Measurements from ENCODE around the gene CD37. TPM values are rescaled to one million over a fixed set of nuclear protein-coding genes. Genes with fewer than 3 reads are reported as not detected.

CD37 gene
- total and polyA plus RNA-seq, 2 donors (not counting 1 experiment from before 2014, with no cell fraction given): 1,998 to 2,188 TPM

- ATAC-seq (ENCODE audit: low read depth) (no peak), DNase-seq (no peak)
- no peak overlapping the region for H3K27ac ChIP-seq (ENCODE audit: low read length in 2 of 2)
- H3K4me3 ChIP-seq (ENCODE audit: control extremely low read depth in 1 of 5, extremely low read depth in 1 of 5, insufficient read depth in 1 of 5, low read depth in 2 of 5, low read length in 4 of 5): no peak overlapping the region
- H4K20me1 ChIP-seq (ENCODE audit: control insufficient read depth, insufficient read depth, low read length, poor library complexity, severe bottlenecking): no peaks in the 10 kb centered on the region
- WGBS (ENCODE audit: insufficient coverage): no CpG with 5 or more reads among the region's 1 CpG
- H3K27ac Mint-ChIP-seq: no peak overlapping the region
- no peaks in the 10 kb centered on the region for H3K27me3 ChIP-seq (replicated peaks in 1 of 4; ENCODE audit: control extremely low read depth in 1 of 4, control insufficient read depth in 3 of 4, insufficient read depth in 4 of 4, low read length in 3 of 4)
- peaks cover 3% of the 10 kb centered on the region for H3K9me3 Mint-ChIP-seq (ENCODE audit: insufficient read depth)
- H3K9ac ChIP-seq (ENCODE audit: low read length): no peak overlapping the region
- peaks cover 5 to 18% (median 8%) of the 10 kb centered on the region in 3 donors for H3K9me3 ChIP-seq (ENCODE audit: control extremely low read depth in 1 of 3, control insufficient read depth in 2 of 3, insufficient read depth in 1 of 3, low read length in 2 of 3)
- H2AFZ ChIP-seq (ENCODE audit: insufficient read depth, low read depth, low read length, poor library complexity, severe bottlenecking): no peak overlapping the region
- TF ChIP-seq EZH2 (IDR thresholded peaks at IDR 0.05; ENCODE audit: borderline replicate concordance, insufficient read depth, low read depth, low read length, poor library complexity, severe bottlenecking): no peak
- no peak for TF ChIP-seq CTCF (IDR thresholded peaks at IDR 0.05)
- no peak overlapping the region for H3K4me2 ChIP-seq (replicated peaks; ENCODE audit: low read depth, low read length, poor library complexity, severe bottlenecking)
- intact Hi-C loops (cut with micrococcal nuclease): no loop called here
- no peak overlapping the region for H3K4me3 Mint-ChIP-seq
- H3K4me1 ChIP-seq (ENCODE audit: control insufficient read depth in 2 of 2, insufficient read depth in 2 of 2, low read length in 2 of 2): peaks cover 2 to 11% of the 10 kb centered on the region in 2 donors
- H3K79me2 ChIP-seq (ENCODE audit: control insufficient read depth, insufficient read depth, low read length): no peaks in the 10 kb centered on the region
- ChIA-PET CTCF (interaction anchor here (0.7 to 2.1 kb wide), 6 partner anchors 8 to 235 kb away, joined by 3 to 6 read pairs (median 4); no protein-coding TSS in a partner anchor), POLR2A (interaction anchor here (0.6 to 0.7 kb wide), 3 partner anchors 26 to 296 kb away, joined by 3 to 7 read pairs (median 6); no protein-coding TSS in a partner anchor)
- H3K27me3 Mint-ChIP-seq: no peaks in the 10 kb centered on the region
- H3K36me3 ChIP-seq (replicated peaks in 1 of 2; ENCODE audit: control extremely low read depth in 1 of 2, control insufficient read depth in 1 of 2, extremely low read depth in 1 of 2, insufficient read depth in 2 of 2, low read length in 1 of 2): no peaks in the 10 kb centered on the region
- H3K4me1 Mint-ChIP-seq: peaks cover 13% of the 10 kb centered on the region
Measured at GRCh38 chr19:49383599-49383998, 48.4 kb downstream of the CD37 start.

GRCh38 chr19:49387936-49388372, 52.7 kb downstream of the CD37 start, which contains the start of gene KASH5:
KASH5 (plus strand) TSS chr19:49388249; CDS start chr19:49390884, 2,635 bp downstream.
- H3K27me3 ChIP-seq (replicated peaks in 1 of 4; ENCODE audit: control extremely low read depth in 1 of 4, control insufficient read depth in 3 of 4, insufficient read depth in 4 of 4, low read length in 3 of 4): no peaks in the 10 kb centered on the region
- Mint-ChIP-seq H3K9me3 (ENCODE audit: insufficient read depth) (no peaks in the 10 kb centered on the region), H3K4me1 (peaks cover 43% of the 10 kb centered on the region), H3K27ac (peak within 1 kb of the TSS; percentile 90), H3K27me3 (no peaks in the 10 kb centered on the region), H3K4me3 (peak within 1 kb of the TSS; percentile 80)
- intact Hi-C loops (cut with micrococcal nuclease): loop anchor here (1.0 kb wide), 1 partner anchor 81 kb away; no protein-coding TSS in a partner anchor
- H3K9me3 ChIP-seq (ENCODE audit: control extremely low read depth in 1 of 3, control insufficient read depth in 2 of 3, insufficient read depth in 1 of 3, low read length in 2 of 3): peaks cover 0 to 10% (median 2%) of the 10 kb centered on the region in 3 donors
- peak within 1 kb of the TSS; percentile 65 for H3K4me2 ChIP-seq (replicated peaks; ENCODE audit: low read depth, low read length, poor library complexity, severe bottlenecking)
- H3K4me1 ChIP-seq (ENCODE audit: control insufficient read depth in 2 of 2, insufficient read depth in 2 of 2, low read length in 2 of 2): peaks cover 21 to 46% of the 10 kb centered on the region in 2 donors
- H3K27ac ChIP-seq (ENCODE audit: low read length in 2 of 2): peak within 1 kb of the TSS in 1 of 2 donors; percentile 84
- no peak for TF ChIP-seq CTCF (IDR thresholded peaks at IDR 0.05)
- no peak for TF ChIP-seq EZH2 (IDR thresholded peaks at IDR 0.05; ENCODE audit: borderline replicate concordance, insufficient read depth, low read depth, low read length, poor library complexity, severe bottlenecking)
- POLR2A ChIA-PET: interaction anchor here (0.6 to 1.5 kb wide), 8 partner anchors 34 to 162 kb away, joined by 3 to 11 read pairs (median 4); no protein-coding TSS in a partner anchor
- H2AFZ ChIP-seq (ENCODE audit: insufficient read depth, low read depth, low read length, poor library complexity, severe bottlenecking): peak within 1 kb of the TSS; percentile 46
- no peaks in the 10 kb centered on the region for H3K79me2 ChIP-seq (ENCODE audit: control insufficient read depth, insufficient read depth, low read length)
- 32% methylated on average over 33 of the region's 40 CpGs for WGBS (ENCODE audit: insufficient coverage)
- DNase-seq (peak; percentile 90), ATAC-seq (ENCODE audit: low read depth) (peak; percentile 37)
- H3K36me3 ChIP-seq (replicated peaks in 1 of 2; ENCODE audit: control extremely low read depth in 1 of 2, control insufficient read depth in 1 of 2, extremely low read depth in 1 of 2, insufficient read depth in 2 of 2, low read length in 1 of 2): no peaks in the 10 kb centered on the region
- no peaks in the 10 kb centered on the region for H4K20me1 ChIP-seq (ENCODE audit: control insufficient read depth, insufficient read depth, low read length, poor library complexity, severe bottlenecking)
- peak within 1 kb of the TSS in 3 of 5 experiments; percentile 43 to 65 (median 55) for H3K4me3 ChIP-seq (ENCODE audit: control extremely low read depth in 1 of 5, extremely low read depth in 1 of 5, insufficient read depth in 1 of 5, low read depth in 2 of 5, low read length in 4 of 5)
- H3K9ac ChIP-seq (ENCODE audit: low read length): peak within 1 kb of the TSS; percentile 63
- CTCF ChIA-PET: interaction anchor here (0.7 to 1.3 kb wide), 3 partner anchors 79 to 86 kb away, joined by 4 to 5 read pairs (median 4); no protein-coding TSS in a partner anchor
